A673 (cell line): ENCODE results near the gene DMRTC2.

Experiments used
- EZH2 ChIP-seq: fragments of 200-600 bp; sonication (generic); IDR thresholded peaks from 2 replicates; pipeline ENCODE4 v1.6.1; 2017; ENCODE audit warnings: borderline replicate concordance, low read depth, mild to moderate bottlenecking, mixed read lengths, antibody characterized with exemption, low read length; ENCODE audit not compliant: poor library complexity, severe bottlenecking
- TF ChIP-seq, protein P1 (sequence below): fragments of 300-800, 200-600 bp; sonication (generic); conservative IDR thresholded peaks from 2 replicates; pipeline ENCODE4 v1.5.1; 2017; ENCODE audit warnings: low read depth, mild to moderate bottlenecking, antibody characterized with exemption, low read length, moderate library complexity, mixed read lengths

DNA sequence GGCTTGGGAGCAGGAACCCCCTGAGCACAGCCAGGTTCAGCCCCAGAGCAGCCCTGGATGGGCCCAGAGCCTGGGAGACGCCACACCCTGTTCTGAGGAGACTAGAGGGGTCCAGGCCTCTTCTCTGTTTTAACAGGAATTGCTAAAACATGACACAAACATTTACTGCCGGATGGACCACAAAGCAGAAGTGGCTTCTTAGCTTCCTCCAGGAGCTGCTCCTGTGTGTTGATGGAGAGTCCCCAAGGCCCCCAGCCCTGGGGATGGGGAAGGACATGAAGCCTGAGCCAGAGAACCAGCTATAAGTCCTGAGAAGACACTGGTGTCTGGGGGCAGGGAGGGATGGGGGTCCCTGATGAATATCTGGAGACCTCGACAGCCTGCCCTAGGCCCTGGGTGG lies 33.8 kb upstream of the DMRTC2 start:
- TF ChIP-seq, protein P1, sequence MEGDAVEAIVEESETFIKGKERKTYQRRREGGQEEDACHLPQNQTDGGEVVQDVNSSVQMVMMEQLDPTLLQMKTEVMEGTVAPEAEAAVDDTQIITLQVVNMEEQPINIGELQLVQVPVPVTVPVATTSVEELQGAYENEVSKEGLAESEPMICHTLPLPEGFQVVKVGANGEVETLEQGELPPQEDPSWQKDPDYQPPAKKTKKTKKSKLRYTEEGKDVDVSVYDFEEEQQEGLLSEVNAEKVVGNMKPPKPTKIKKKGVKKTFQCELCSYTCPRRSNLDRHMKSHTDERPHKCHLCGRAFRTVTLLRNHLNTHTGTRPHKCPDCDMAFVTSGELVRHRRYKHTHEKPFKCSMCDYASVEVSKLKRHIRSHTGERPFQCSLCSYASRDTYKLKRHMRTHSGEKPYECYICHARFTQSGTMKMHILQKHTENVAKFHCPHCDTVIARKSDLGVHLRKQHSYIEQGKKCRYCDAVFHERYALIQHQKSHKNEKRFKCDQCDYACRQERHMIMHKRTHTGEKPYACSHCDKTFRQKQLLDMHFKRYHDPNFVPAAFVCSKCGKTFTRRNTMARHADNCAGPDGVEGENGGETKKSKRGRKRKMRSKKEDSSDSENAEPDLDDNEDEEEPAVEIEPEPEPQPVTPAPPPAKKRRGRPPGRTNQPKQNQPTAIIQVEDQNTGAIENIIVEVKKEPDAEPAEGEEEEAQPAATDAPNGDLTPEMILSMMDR: no peak
- no peak for TF ChIP-seq EZH2
